ENCODE results near the gene MPHOSPH9. TPM values are rescaled to one million over a fixed set of nuclear protein-coding genes. Genes with fewer than 3 reads are reported as not detected.

Gene MPHOSPH9
- total RNA-seq, 1 experiment from 2014 or later, result 44.9 TPM

DNA sequence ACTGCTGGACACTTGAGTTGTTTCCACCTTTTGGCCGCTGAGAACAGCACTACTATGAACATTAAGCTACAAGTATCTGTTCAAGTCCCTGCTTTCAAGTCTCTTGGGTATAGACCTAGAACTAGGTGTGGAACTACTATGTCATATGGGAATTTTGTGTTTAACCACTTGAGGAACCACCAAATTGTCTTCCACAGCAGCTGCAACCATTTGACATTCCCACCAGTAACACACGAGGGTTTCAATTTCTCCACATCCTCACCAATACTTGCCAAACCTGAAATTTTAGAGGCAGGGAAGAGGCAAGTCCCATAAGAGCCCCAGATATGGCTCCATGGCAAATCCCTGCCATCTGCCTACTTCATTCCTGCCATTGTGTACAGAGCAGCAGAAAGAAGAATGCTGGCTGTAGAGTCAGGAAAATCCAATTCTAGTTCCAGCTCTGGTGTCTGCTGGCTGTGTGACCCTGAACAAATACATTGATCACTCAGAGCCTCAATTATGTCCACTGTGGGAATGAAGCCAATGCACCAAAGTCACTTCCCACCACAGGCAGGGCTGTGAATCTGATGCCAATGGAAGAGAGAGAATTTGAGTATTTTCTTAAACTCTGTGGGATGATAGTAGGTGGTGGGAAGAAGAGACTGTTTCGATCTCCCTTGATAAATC, 99.9 kb downstream of the MPHOSPH9 start:
- H3K4me3 ChIP-seq (replicated peaks in 1 of 2; ENCODE audit: low read depth in 1 of 2, low read length in 2 of 2), result no peak overlapping the region
- ChIA-PET POLR2A (no interaction called here), CTCF (no interaction called here), RAD21 (ENCODE audit: low non-redundant PET in 1 of 2, low total read pairs in 2 of 2, uncharacterized antibody in 2 of 2, unreplicated experiment in 2 of 2) (no interaction called here)
- intact Hi-C loops (cut with micrococcal nuclease), result no loop called here
- no peaks in the 10 kb centered on the region for H3K9me2 ChIP-seq (ENCODE audit: insufficient read depth)
- DNase-seq (ENCODE audit: low read depth, low spot score), result no peak
- H4K20me1 ChIP-seq (ENCODE audit: insufficient read depth), result no peaks in the 10 kb centered on the region
- H3K9ac ChIP-seq (ENCODE audit: low read length), result no peak overlapping the region
- TF ChIP-seq, protein P1, sequence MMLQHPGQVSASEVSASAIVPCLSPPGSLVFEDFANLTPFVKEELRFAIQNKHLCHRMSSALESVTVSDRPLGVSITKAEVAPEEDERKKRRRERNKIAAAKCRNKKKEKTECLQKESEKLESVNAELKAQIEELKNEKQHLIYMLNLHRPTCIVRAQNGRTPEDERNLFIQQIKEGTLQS (IDR thresholded peaks at IDR 0.05), result no peak
- TF ChIP-seq, protein P2, sequence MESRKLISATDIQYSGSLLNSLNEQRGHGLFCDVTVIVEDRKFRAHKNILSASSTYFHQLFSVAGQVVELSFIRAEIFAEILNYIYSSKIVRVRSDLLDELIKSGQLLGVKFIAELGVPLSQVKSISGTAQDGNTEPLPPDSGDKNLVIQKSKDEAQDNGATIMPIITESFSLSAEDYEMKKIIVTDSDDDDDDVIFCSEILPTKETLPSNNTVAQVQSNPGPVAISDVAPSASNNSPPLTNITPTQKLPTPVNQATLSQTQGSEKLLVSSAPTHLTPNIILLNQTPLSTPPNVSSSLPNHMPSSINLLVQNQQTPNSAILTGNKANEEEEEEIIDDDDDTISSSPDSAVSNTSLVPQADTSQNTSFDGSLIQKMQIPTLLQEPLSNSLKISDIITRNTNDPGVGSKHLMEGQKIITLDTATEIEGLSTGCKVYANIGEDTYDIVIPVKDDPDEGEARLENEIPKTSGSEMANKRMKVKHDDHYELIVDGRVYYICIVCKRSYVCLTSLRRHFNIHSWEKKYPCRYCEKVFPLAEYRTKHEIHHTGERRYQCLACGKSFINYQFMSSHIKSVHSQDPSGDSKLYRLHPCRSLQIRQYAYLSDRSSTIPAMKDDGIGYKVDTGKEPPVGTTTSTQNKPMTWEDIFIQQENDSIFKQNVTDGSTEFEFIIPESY (IDR thresholded peaks at IDR 0.05; ENCODE audit: extremely low read depth, insufficient replicate concordance, low read length), result no peak
- TF ChIP-seq CEBPB (IDR thresholded peaks at IDR 0.05; ENCODE audit: low read depth), result no peak
- H3K9me3 ChIP-seq (ENCODE audit: control insufficient read depth in 1 of 2, insufficient read depth in 1 of 2, low read depth in 1 of 2, low read length in 2 of 2), result no peaks in the 10 kb centered on the region
- no peak for ATAC-seq
- no peaks in the 10 kb centered on the region for H3K27me3 ChIP-seq (ENCODE audit: insufficient read depth, low read length)
- no peak overlapping the region for H3K4me2 ChIP-seq (ENCODE audit: low read length)
- BruUV-seq (replicated peaks), result no TSS peak
- peaks cover 2 to 48% of the 10 kb centered on the region in 2 experiments; a peak in 3 of 4 replicates for H3K4me1 ChIP-seq (ENCODE audit: control insufficient read depth in 1 of 2, insufficient read depth in 2 of 2, low read length in 2 of 2)
- H3K27ac ChIP-seq (ENCODE audit: low read depth, low read length), result no peak overlapping the region
- H3K79me2 ChIP-seq (ENCODE audit: insufficient read depth, low read length), result peaks cover 10% of the 10 kb centered on the region; the same call in 1 of the 2 replicates
- peaks cover 0 to 6% of the 10 kb centered on the region in 2 experiments; a peak in 1 of 4 replicates for H3K36me3 ChIP-seq (ENCODE audit: control insufficient read depth in 1 of 2, insufficient read depth in 2 of 2, low read length in 2 of 2)
- H2AFZ ChIP-seq (ENCODE audit: low read depth, low read length, poor library complexity, severe bottlenecking), result no peak overlapping the region

DNA sequence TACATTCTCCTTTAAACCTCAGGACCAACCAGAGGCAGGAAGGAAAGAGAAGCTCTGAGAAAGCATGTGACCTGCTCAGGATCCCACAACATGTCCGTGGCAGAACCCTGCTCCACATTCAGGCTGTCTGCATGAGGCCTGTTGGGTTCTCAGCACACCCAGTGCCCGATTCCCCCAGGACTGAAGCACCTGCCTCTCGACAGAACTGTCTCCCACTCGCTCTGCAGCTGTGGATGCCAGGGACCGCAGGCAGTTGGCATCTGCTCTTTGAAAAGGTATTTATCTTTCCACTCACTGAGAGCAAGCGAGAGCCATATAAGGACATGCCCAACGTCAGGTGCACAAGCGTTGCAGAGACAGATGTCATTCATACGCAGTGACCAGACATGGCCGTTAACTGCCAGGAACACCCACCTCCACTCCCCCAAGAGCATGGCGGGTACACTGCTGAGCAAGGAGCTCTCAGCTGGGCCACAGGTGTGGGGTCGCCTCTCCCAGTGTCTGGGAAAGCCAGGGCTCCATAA, 101.0 kb downstream of the MPHOSPH9 start:
- Histone ChIP-seq H3K27ac (ENCODE audit: low read depth, low read length) (no peak overlapping the region), H3K36me3 (ENCODE audit: control insufficient read depth in 1 of 2, insufficient read depth in 2 of 2, low read length in 2 of 2) (0 out of 4 replicates have a peak, but pooled peaks cover 0 to under 1% of the 10 kb centered on the region in 2 experiments), H3K27me3 (ENCODE audit: insufficient read depth, low read length) (no peaks in the 10 kb centered on the region), H3K9ac (ENCODE audit: low read length) (no peak overlapping the region), H3K4me3 (replicated peaks in 1 of 2; ENCODE audit: low read depth in 1 of 2, low read length in 2 of 2) (no peak overlapping the region), H3K79me2 (ENCODE audit: insufficient read depth, low read length) (peaks cover 9% of the 10 kb centered on the region; the same call in 1 of the 2 replicates), H4K20me1 (ENCODE audit: insufficient read depth) (no peaks in the 10 kb centered on the region), H3K9me2 (ENCODE audit: insufficient read depth) (no peaks in the 10 kb centered on the region), H3K9me3 (ENCODE audit: control insufficient read depth in 1 of 2, insufficient read depth in 1 of 2, low read depth in 1 of 2, low read length in 2 of 2) (no peaks in the 10 kb centered on the region), H3K4me2 (ENCODE audit: low read length) (peak overlapping the region; percentile 21), H2AFZ (ENCODE audit: low read depth, low read length, poor library complexity, severe bottlenecking) (no peak overlapping the region), H3K4me1 (ENCODE audit: control insufficient read depth in 1 of 2, insufficient read depth in 2 of 2, low read length in 2 of 2) (peaks cover 7 to 54% of the 10 kb centered on the region in 2 experiments; a peak in 3 of 4 replicates)
- no TSS peak for BruUV-seq (replicated peaks)
- ChIA-PET POLR2A (no interaction called here), CTCF (no interaction called here), RAD21 (ENCODE audit: low non-redundant PET in 1 of 2, low total read pairs in 2 of 2, uncharacterized antibody in 2 of 2, unreplicated experiment in 2 of 2) (no interaction called here)
- ATAC-seq, result peak; percentile 18; the same call in 1 of the 2 replicates
- no peak for DNase-seq (ENCODE audit: low read depth, low spot score)
- intact Hi-C loops (cut with micrococcal nuclease), result no loop called here
- TF ChIP-seq FOSL1 (IDR thresholded peaks at IDR 0.05; ENCODE audit: low read depth), result no peak
- TF ChIP-seq EGR1 (IDR thresholded peaks at IDR 0.05; ENCODE audit: low read depth), result no peak
- no peak for TF ChIP-seq CEBPB (IDR thresholded peaks at IDR 0.05; ENCODE audit: low read depth)
- TF ChIP-seq, protein P1 (IDR thresholded peaks at IDR 0.05), result no peak
- TF ChIP-seq EZH2phosphoT487 (IDR thresholded peaks at IDR 0.05; ENCODE audit: borderline replicate concordance), result no peak
- no peak for TF ChIP-seq EZH2 (IDR thresholded peaks at IDR 0.05)
- no peak for TF ChIP-seq POLR2A (IDR thresholded peaks at IDR 0.05; ENCODE audit: borderline replicate concordance, extremely low read depth, insufficient read depth, insufficient read length)
- no peak for TF ChIP-seq YY1 (IDR thresholded peaks at IDR 0.05; ENCODE audit: extremely low read depth, insufficient replicate concordance, low read depth, low read length)
- no peak for TF ChIP-seq SIN3A (IDR thresholded peaks at IDR 0.05; ENCODE audit: low read depth)
- no peak for TF ChIP-seq SP1 (IDR thresholded peaks at IDR 0.05; ENCODE audit: low read depth)
- TF ChIP-seq POLR2AphosphoS5 (IDR thresholded peaks at IDR 0.05; ENCODE audit: low read depth, low read length), result no peak
- TF ChIP-seq, protein P2 (IDR thresholded peaks at IDR 0.05; ENCODE audit: extremely low read depth, insufficient replicate concordance, low read length), result no peak
- TF ChIP-seq, protein P3, sequence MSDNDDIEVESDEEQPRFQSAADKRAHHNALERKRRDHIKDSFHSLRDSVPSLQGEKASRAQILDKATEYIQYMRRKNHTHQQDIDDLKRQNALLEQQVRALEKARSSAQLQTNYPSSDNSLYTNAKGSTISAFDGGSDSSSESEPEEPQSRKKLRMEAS (IDR thresholded peaks at IDR 0.05), result no peak

All from HCT116 (cell line).